HepG2 (cell line): ENCODE results near the gene HDGFL2. TPM values are rescaled to one million over a fixed set of nuclear protein-coding genes. Genes with fewer than 3 reads are reported as not detected.

Experiments
- ATAC-seq: fragments of 200-7000 bp; cut with Tn5 transposase; 3 replicates; pipeline ENCODE4 v1.9.1; 2020; ENCODE audit warnings: mild to moderate bottlenecking, moderate library complexity
- BruUV-seq: library from RNA; stranded (reverse); fragments of 400-500 nt; replicated peaks from 2 replicates; lab custom pipeline; 2021; lab: Mats Ljungman, UMichigan
- CTCF ChIA-PET: fragments of 300-600 bp; formaldehyde crosslinking; extraction: SDS; loops from one replicate; lab custom pipeline; 2021; ENCODE audit warnings: low total read pairs, inconsistent platforms, low intra/inter-chr PET ratio; lab: Yijun Ruan, JAX
- POLR2A ChIA-PET: fragments of 350-600 bp; sonication (Branson Sonifier 250); formaldehyde crosslinking; loops from one replicate; lab custom pipeline; 2020; ENCODE audit warnings: antibody characterized with exemption, inconsistent platforms; lab: Yijun Ruan, JAX
- DNase-seq: peaks from one replicate; pipeline ENCODE4 v3.0.0-alpha.2; 2015; ENCODE audit warnings: low spot score
- FAIRE-seq: peaks from 3 replicates; lab custom pipeline; 2011; peaks lifted over from hg19 to GRCh38; lab: Jason Lieb, UNC
- H2AFZ ChIP-seq: one replicate; pipeline ENCODE4 v1.6.1; 2011; ENCODE audit warnings: low read length, inconsistent platforms
- H3K27ac ChIP-seq: fragments of 300-600 bp; 3 replicates; pipeline ENCODE4 v1.8.0; 2011; ENCODE audit warnings: mixed run types, mild to moderate bottlenecking, mixed read lengths, low read length, inconsistent platforms; ENCODE audit not compliant: insufficient read depth; ENCODE audit errors: extremely low read length
- H3K27me3 ChIP-seq, 2 experiments: fragments of 200-600 bp in 1 of 2; 2 replicates in 1 of 2; 3 replicates in 1 of 2; pipeline versions ENCODE4 v1.6.0 to v1.8.0; 2011; ENCODE audit warnings: low read length in 2 of 2, mild to moderate bottlenecking in 2 of 2, moderate library complexity in 2 of 2, inconsistent platforms in 1 of 2; ENCODE audit not compliant: insufficient read depth in 2 of 2, control insufficient read depth in 1 of 2
- H3K36me3 ChIP-seq, 2 experiments: fragments of 200-600 bp in 1 of 2; replicated peaks in 1 of 2; 2 replicates in 1 of 2; 3 replicates in 1 of 2; pipeline versions ENCODE4 v1.5.1 to v1.8.0; 2011; ENCODE audit warnings: low read length in 2 of 2, inconsistent platforms in 1 of 2; ENCODE audit not compliant: insufficient read depth in 2 of 2, control insufficient read depth in 1 of 2
- H3K4me1 ChIP-seq: 2 replicates; pipeline ENCODE4 v1.5.1; 2012; ENCODE audit warnings: low read length, inconsistent platforms; ENCODE audit not compliant: insufficient read depth
- H3K4me2 ChIP-seq: 2 replicates; pipeline ENCODE4 v1.6.0; 2011; ENCODE audit warnings: low read depth, low read length, inconsistent platforms
- H3K4me3 ChIP-seq, 3 experiments: fragments of 200-600 bp in 1 of 3; sonication (generic), shearing (Covaris generic) in 1 of 3; replicated peaks in 1 of 3; 2 replicates each; pipeline ENCODE4 v1.5.1; 2011 to 2016; ENCODE audit warnings: low read length in 3 of 3, inconsistent platforms in 2 of 3, low read depth in 2 of 3, mild to moderate bottlenecking in 2 of 3, control low read depth in 1 of 3, mixed read lengths in 1 of 3; ENCODE audit not compliant: insufficient read depth in 1 of 3
- H3K79me2 ChIP-seq: one replicate; pipeline ENCODE4 v1.6.1; 2011; ENCODE audit warnings: low read length, inconsistent platforms; ENCODE audit not compliant: insufficient read depth
- H3K9ac ChIP-seq: 2 replicates; pipeline ENCODE4 v1.6.0; 2011; ENCODE audit warnings: mild to moderate bottlenecking, low read depth, low read length, inconsistent platforms; ENCODE audit not compliant: insufficient read depth
- H3K9me3 ChIP-seq: 2 replicates; pipeline ENCODE4 v1.5.1; 2012; ENCODE audit warnings: mild to moderate bottlenecking, low read length
- H4K20me1 ChIP-seq: 2 replicates; pipeline ENCODE4 v1.6.0; 2011; ENCODE audit warnings: inconsistent platforms, mild to moderate bottlenecking, low read length, moderate library complexity; ENCODE audit not compliant: insufficient read depth
- CBX1 ChIP-seq: IDR thresholded peaks from one replicate; pipeline ENCODE4 v1.6.1; 2016; ENCODE audit warnings: antibody characterized with exemption, low read depth
- CBX5 ChIP-seq: sonication (generic); formaldehyde crosslinking; IDR thresholded peaks from 2 replicates; pipeline ENCODE4 v1.4.0; 2020; ENCODE audit warnings: missing genetic modification reagents, borderline replicate concordance
- KDM2A ChIP-seq: sonication (generic); formaldehyde crosslinking; IDR thresholded peaks from 2 replicates; pipeline ENCODE4 v1.4.0; 2020; ENCODE audit warnings: low read depth, missing genetic modification reagents, borderline replicate concordance
- PAF1 ChIP-seq: IDR thresholded peaks from 2 replicates; pipeline ENCODE4 v1.6.1; 2016; ENCODE audit warnings: missing genetic modification reagents, missing compliant biosample characterization
- PHB2 ChIP-seq: fragments of 450-650 bp; IDR thresholded peaks from 2 replicates; pipeline ENCODE4 v1.6.1; 2018; ENCODE audit not compliant: partially characterized antibody
- ZBTB38 ChIP-seq: sonication (generic); formaldehyde crosslinking; IDR thresholded peaks from 2 replicates; pipeline ENCODE4 v1.5.1; 2020; ENCODE audit warnings: mild to moderate bottlenecking, missing genetic modification reagents
- ZNF660 ChIP-seq: sonication (generic); formaldehyde crosslinking; IDR thresholded peaks from 2 replicates; pipeline ENCODE4 v1.5.1; 2020; ENCODE audit warnings: mild to moderate bottlenecking, low read depth, missing genetic modification reagents, borderline replicate concordance
- ZSCAN21 ChIP-seq: sonication (generic); formaldehyde crosslinking; IDR thresholded peaks from 2 replicates; pipeline ENCODE4 v1.8.0; 2022; ENCODE audit warnings: mild to moderate bottlenecking, missing genetic modification reagents, moderate library complexity, borderline replicate concordance
- WGBS: methylation state at CpG from one replicate; pipeline ENCODE4 v1.1.6; 2017; ENCODE audit warnings: low lambda C conversion rate; 5-methylcytosine and 5-hydroxymethylcytosine counted together
- in situ Hi-C: cut with HindIII; loops from 2 replicates; pipeline ENCODE4 v1.10.0; 2017; ENCODE audit warnings: low pct_unique_long_range_greater_than_20kb; ENCODE audit not compliant: extremely low pct_ligation_motif_present
- intact Hi-C: fragments of 100-400 bp; cut with micrococcal nuclease; formaldehyde crosslinking; loops from one replicate; pipeline ENCODE4 v1.10.0; 2022; ENCODE audit not compliant: unreplicated experiment
- polyA plus RNA-seq, 8 experiments: library from polyadenylated mRNA; depleted of rRNA in 3 of 8; stranded (reverse) in 7 of 8; unstranded in 1 of 8; fragments of >200 nt; fragmentation: Illumina TruSeq in 4 of 8; extraction: Trizol in 4 of 8; gene quantifications; 2 replicates each; pipeline versions ENCODE4 v1.2.1 to v1.2.3, GENCODE V29; 2011 to 2016; ENCODE audit warnings: low read depth in 4 of 8, missing spikeins in 1 of 8, mixed read lengths in 1 of 8; ENCODE audit not compliant: insufficient read depth in 1 of 8
- total RNA-seq, 5 experiments: library from RNA; depleted of rRNA; stranded (reverse); fragments of >200 nt; fragmentation: Illumina TruSeq; extraction: Trizol; gene quantifications; 2 replicates each; pipeline ENCODE4 v1.2.3, GENCODE V29; 2016; ENCODE audit warnings: low read depth in 1 of 5
- TF ChIP-seq, protein P1 (sequence below): sonication (generic); formaldehyde crosslinking; IDR thresholded peaks from 2 replicates; pipeline ENCODE4 v1.5.1; 2020; ENCODE audit warnings: mild to moderate bottlenecking, missing genetic modification reagents, moderate library complexity
- TF ChIP-seq, protein P2 (sequence below): sonication (generic); formaldehyde crosslinking; IDR thresholded peaks from 2 replicates; pipeline ENCODE4 v1.4.0; 2020; ENCODE audit warnings: missing genetic modification reagents

HDGFL2 gene
- total and polyA plus RNA-seq, 2 of the 13 experiments (the other 11 are each of a cell fraction or from before 2014, with no cell fraction given) = 20.0 to 51.1 TPM

DNA sequence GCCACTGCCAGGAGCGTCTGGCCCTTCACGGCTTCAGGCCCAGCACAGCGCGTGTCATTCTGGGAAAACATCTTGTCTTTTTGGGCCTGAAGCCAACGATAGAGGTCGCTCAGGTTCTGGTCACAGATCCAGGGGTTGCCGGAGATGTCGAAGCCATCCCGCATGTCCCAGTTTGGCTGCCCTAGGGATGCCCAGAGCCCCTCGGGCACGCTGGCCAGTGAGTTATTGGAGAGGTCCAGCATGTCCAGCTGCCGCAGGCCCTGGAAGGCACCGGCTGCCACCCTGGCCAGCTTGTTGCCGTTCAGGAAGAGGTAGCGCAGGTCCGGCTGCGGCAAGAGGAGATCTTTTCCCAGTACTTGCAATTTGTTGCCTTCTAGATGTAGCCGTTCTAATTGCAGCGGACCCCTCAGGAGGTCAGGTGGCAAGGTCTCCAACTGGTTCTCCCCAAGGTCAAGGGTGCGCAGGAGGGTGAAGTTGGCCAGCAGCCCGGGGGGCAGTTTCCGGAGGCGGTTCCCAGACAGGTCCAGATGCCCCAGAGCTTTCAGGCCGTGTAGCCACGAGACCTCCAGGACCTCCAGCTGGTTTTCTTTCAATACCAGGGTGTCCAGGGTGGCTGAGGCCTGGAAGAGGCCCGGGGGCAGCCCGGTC is 66.0 kb downstream of the HDGFL2 start:
- Histone ChIP-seq H3K27ac (no peak overlapping the region), H3K79me2 (peaks cover 5% of the 10 kb centered on the region), H3K9me3 (no peaks in the 10 kb centered on the region), H3K36me3 (no peaks in the 10 kb centered on the region), H3K4me2 (peak overlapping the region; percentile 81; the same call in 1 of the 2 replicates), H3K27me3 (no peaks in the 10 kb centered on the region), H3K4me3 (0 out of 6 replicates have a peak overlapping the region, but pooled peaks of 1 of the 3 experiments have one; percentile 8), H3K9ac (no peak overlapping the region), H3K4me1 (peaks cover 80% of the 10 kb centered on the region), H4K20me1 (peaks cover 6% of the 10 kb centered on the region; the same call in 1 of the 2 replicates)
- no peak for ATAC-seq
- POLR2A ChIA-PET = interaction anchor here (1.2 kb wide), 1 partner anchor 11 kb away, joined by 4 read pairs; no protein-coding TSS in a partner anchor
- 92% methylated on average over 6 of the region's 27 CpGs for WGBS
- intact Hi-C loops = loop anchor here (5.0 kb wide), 1 partner anchor 66 kb away; the partner anchor contains the start of gene HDGFL2
- CTCF ChIA-PET = no interaction called here
- in situ Hi-C loops = no loop called here
- TF ChIP-seq, protein P1, sequence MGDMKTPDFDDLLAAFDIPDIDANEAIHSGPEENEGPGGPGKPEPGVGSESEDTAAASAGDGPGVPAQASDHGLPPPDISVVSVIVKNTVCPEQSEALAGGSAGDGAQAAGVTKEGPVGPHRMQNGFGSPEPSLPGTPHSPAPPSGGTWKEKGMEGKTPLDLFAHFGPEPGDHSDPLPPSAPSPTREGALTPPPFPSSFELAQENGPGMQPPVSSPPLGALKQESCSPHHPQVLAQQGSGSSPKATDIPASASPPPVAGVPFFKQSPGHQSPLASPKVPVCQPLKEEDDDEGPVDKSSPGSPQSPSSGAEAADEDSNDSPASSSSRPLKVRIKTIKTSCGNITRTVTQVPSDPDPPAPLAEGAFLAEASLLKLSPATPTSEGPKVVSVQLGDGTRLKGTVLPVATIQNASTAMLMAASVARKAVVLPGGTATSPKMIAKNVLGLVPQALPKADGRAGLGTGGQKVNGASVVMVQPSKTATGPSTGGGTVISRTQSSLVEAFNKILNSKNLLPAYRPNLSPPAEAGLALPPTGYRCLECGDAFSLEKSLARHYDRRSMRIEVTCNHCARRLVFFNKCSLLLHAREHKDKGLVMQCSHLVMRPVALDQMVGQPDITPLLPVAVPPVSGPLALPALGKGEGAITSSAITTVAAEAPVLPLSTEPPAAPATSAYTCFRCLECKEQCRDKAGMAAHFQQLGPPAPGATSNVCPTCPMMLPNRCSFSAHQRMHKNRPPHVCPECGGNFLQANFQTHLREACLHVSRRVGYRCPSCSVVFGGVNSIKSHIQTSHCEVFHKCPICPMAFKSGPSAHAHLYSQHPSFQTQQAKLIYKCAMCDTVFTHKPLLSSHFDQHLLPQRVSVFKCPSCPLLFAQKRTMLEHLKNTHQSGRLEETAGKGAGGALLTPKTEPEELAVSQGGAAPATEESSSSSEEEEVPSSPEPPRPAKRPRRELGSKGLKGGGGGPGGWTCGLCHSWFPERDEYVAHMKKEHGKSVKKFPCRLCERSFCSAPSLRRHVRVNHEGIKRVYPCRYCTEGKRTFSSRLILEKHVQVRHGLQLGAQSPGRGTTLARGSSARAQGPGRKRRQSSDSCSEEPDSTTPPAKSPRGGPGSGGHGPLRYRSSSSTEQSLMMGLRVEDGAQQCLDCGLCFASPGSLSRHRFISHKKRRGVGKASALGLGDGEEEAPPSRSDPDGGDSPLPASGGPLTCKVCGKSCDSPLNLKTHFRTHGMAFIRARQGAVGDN (CRISPR knock-in tag) = 0 out of 2 replicates have a peak, but pooled peaks have one; percentile 10
- TF ChIP-seq KDM2A (CRISPR knock-in tag) (no peak), ZNF660 (CRISPR knock-in tag) (no peak), PAF1 (no peak), PHB2 (no peak), ZBTB38 (CRISPR knock-in tag) (peak; percentile 31; the same call in 1 of the 2 replicates), CBX1 (no peak), CBX5 (CRISPR knock-in tag) (no peak), ZSCAN21 (CRISPR knock-in tag) (no peak)
- TF ChIP-seq, protein P2, sequence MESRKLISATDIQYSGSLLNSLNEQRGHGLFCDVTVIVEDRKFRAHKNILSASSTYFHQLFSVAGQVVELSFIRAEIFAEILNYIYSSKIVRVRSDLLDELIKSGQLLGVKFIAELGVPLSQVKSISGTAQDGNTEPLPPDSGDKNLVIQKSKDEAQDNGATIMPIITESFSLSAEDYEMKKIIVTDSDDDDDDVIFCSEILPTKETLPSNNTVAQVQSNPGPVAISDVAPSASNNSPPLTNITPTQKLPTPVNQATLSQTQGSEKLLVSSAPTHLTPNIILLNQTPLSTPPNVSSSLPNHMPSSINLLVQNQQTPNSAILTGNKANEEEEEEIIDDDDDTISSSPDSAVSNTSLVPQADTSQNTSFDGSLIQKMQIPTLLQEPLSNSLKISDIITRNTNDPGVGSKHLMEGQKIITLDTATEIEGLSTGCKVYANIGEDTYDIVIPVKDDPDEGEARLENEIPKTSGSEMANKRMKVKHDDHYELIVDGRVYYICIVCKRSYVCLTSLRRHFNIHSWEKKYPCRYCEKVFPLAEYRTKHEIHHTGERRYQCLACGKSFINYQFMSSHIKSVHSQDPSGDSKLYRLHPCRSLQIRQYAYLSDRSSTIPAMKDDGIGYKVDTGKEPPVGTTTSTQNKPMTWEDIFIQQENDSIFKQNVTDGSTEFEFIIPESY (CRISPR knock-in tag) = peak; percentile 67; the same call in 1 of the 2 replicates
- TF ChIP-seq, all 625 proteins: peak for 3
- no peak for DNase-seq
- no peak for FAIRE-seq
- BruUV-seq = no TSS peak
- H2AFZ ChIP-seq = no peak overlapping the region
